HG03103 (cell line): ENCODE measurements around the gene LIN52.

ENCODE experiments used
- ATAC-seq: cut with Tn5 transposase; IDR thresholded peaks from one replicate; pipeline ENCODE4 v1.9.1; 2021; ENCODE audit warnings: low read depth; ENCODE audit not compliant: unreplicated experiment

Gene LIN52, protein sequence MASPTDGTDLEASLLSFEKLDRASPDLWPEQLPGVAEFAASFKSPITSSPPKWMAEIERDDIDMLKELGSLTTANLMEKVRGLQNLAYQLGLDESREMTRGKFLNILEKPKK

DNA sequence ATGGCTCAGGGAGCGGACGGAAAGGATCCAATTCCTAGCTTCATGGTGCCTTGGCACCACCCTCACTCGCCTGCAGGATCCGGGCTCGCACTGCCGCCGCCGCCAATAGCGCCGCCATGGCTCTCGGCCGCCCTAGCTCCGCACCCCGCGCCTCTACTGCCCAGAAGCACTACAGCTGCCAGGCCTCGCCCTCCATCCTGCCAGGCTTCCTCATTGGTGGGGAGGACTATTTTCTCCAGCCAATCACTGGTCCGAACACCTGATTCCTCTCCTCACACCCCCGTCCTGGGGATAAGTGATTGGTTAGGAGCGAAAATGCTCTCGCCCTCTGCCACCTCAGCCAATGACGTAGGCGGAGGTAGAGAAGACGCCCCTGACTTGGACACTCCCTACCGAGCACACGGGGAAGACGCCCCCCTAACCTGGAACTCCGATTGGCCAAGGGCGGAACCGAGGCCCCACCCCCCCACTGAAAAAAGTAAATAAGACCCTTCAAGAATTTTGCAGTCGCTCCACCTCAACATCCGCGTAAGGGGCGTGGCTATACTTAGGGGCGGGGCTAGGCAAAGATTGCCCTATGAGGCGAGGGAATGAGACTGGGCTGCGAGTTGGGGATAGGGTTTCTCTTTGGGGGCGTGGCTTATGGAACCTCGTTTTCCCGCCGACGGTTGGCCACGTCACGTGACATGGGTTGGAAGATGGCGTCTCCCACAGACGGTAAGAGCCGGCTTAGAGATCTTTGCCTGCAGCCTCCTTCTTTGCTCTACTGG is at the start of gene LIN52, which contains the start of gene ALDH6A1:
Gene LIN52, plus strand, starts transcription at position 680 of the 770 bp plus-strand sequence. Its CDS starts 19 bp downstream, at position 699.
Gene ALDH6A1, minus strand, starts transcription at position 177 of the 770 bp plus-strand sequence. Its CDS starts 59 bp downstream, at position 118.
- peak; percentile 88 for ATAC-seq

DNA sequence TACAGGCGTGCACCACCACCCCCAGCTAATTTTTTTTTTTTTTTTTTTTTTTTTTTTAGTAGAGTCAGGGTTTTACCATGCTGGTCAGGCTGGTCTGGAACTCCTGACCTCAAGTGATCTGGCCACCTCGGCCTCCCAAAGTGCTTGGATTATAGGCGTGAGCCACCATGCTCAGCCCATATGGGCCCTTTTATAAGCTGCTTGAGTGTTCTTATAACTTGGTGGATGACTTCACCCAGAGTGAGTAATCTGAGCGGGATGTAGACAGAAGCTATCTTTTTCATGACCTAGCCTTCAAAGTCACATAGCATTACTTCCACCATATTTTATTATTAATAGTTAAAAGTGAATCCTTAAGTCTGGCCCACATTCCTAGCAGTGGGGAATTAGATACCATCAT is 49.2 kb upstream of the LIN52 start:
- ATAC-seq: no peak

DNA sequence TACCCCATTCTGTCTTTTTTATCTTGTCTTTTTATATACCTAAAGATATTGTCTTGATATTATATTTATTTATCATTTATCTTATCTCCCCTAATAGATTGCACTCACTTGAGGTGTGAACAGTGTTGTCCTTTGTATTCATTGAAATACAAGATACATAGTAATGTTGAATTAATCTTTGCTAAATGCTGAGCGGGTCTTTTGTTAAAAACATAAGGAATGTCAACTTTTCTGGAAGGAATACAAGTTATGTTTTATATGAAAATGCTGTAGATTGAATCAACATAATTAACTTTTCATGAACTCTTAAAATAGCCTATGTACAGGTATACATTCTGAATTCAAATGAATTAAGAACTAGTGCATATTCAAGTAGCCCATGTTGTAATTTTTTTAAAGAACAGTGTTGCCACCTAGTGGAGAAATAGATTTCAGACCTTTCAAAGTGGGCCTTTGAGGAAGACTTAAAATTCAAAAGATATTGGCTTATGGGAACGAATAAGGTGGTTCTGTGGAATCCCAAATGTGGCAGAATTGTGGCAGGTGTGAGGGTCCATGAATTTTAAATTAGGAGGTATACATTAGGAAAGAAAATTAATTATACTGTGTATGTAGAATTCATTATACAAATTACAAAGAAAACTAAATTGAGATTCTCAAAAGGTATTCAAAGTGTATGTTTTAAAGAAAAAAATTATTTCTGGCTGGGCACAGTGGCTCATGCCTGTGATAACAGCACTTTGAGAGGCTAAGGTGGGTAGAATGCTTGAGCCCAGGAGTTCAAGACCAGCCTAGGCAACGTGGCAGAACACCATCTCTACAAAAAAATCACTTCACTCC is 46.5 kb upstream of the LIN52 start:
- no peak for ATAC-seq

GRCh38 chr14:74042296-74042695 is 42.5 kb upstream of the LIN52 start:
- ATAC-seq: no peak

DNA sequence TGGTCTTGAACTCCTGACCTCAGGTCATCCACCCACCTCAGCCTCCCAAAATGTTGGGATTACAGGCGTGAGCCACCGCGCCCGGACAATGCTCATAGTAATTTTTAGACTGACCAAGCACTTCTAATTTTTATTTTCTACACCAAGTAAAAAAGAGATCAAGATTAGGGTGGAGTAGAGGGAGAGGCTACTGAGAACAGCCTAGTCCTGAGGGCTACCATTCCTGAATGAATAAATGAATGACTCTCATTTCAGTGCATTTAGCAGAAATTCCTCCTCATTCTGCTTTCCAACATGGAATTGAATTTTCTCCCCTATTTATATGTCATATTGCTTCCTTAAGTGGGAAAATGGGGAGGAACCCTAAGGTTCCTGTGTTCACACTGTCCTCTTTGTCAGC is 39.2 kb upstream of the LIN52 start:
- ATAC-seq: no peak

DNA sequence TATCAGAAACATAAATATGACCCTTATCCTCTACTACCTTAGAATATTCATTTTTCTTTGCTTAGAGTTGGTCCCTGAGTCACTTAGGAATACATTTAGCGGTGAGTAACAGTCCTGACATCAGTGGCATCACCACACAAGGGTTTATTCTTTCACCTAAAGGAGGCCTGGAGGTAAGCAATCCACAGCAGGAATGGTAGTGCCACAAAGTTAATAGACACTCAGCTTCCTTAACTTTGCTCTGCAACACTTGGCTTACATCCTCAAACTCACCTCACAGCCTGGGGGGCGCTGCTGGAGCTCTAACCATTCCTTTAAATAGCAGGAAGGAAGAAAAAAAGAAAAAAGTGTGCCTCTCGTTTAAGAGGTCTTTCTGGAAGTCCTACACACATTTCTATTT is 36.5 kb upstream of the LIN52 start:
- no peak for ATAC-seq

GRCh38 chr14:74049876-74050495 is 34.8 kb upstream of the LIN52 start:
- no peak for ATAC-seq

- no peak for ATAC-seq
These were observed 22.0 kb upstream of the LIN52 start for GRCh38 chr14:74062809-74063150.

DNA sequence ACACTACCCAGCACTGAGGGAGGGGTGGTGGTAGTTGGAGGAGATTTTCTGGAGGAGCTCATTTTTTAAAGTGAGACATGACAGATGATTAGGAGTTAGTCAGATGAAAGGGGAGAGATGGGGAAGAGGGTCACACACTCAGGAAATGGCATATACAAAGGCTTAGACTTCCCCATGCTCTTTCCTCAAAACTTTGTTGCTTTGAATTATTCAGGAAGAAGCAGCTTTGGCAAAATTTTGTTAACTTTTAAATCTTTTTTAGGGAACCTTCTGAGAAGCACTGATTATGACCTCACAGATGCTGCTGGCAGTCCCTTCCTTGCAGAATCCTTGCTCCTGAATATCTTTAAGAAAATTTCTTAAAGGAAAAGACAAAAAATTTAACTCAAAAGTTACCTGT is 20.3 kb upstream of the LIN52 start:
- ATAC-seq: no peak

GRCh38 chr14:74064883-74065282 is 19.9 kb upstream of the LIN52 start:
- ATAC-seq: no peak

GRCh38 chr14:74065746-74066575 is 18.8 kb upstream of the LIN52 start:
- ATAC-seq: no peak

DNA sequence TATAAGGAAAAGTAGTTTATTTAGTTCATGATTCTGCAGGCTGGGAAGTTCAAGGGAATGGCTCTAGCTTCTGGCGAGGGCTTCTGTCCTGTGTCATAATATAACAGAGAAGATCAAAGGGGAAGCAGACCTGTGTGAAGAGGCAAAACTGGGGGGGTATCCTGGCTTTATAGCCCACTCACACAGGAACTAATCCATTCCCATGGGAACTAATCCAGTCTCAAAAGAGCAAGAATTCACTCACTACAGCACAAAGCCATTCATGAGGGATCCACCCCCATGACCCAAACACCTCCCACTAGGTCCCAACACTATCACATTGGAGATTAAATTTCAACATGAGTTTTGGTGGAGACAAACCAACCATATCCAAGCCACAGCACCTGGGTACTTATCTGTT is 7.4 kb upstream of the LIN52 start:
- ATAC-seq: no peak

DNA sequence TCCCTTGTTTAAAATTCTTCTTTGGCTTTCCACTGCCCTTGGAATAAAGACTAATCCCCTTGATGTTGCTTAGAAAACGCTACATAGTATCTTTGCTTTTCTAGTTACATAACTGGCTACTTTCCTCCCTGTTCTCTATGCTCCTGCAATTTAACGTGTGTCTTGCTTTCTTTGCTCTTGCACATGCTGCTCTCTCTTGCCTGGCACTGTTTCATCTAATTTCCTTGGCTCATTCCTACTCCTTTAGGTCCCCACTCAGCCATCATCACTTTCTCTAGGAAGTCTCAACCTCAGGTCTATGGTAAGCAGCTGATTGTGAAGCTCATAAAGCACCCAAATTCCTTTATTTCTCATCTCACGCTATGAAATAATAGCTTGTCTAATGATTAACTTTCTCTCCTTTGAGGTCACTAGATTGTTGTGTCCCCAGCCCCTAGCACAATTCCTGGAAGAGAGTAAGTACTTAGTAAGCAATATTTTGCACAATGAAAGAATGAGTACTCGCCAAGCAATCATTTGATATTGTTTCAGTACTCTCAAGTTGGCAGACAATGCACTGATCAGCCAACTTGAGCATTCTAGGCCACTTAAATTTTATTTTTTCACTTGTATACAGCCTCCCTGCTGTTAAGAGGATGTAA is 3.8 kb upstream of the LIN52 start:
- no peak for ATAC-seq

GRCh38 chr14:74081491-74081890 is 3.3 kb upstream of the LIN52 start:
- ATAC-seq: no peak

- no peak for ATAC-seq
These were observed 1.6 kb upstream of the LIN52 start for GRCh38 chr14:74083161-74083560.

GRCh38 chr14:74083784-74084276 is 926 bp upstream of the LIN52 start:
- ATAC-seq: peak; percentile 11

GRCh38 chr14:74085047-74085637 is 386 bp downstream of the LIN52 start:
- no peak for ATAC-seq

DNA sequence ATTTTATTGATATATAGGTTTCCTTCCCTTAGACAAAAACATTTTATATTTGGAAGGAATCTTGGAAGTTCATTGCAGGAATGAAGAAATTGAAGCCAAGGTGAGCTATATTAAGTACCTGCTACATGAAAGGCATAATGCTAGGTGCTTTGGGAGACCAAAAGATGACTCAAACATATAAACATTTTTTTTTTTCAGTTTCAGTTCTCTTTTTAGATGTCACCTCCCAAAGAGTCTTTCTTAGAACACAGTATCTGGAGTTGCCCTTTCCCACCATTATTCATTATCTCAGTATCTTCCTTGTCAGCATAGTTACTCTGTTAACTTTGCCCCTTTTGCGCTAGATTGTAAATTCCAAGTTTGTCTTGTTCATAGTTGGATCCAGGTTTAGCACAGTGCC is 1.1 kb downstream of the LIN52 start:
- ATAC-seq: no peak
